GM18861 (cell line): ENCODE measurements around the gene FRA10AC1.

Experiments
- ATAC-seq: cut with Tn5 transposase; IDR thresholded peaks from one replicate; pipeline ENCODE4 v1.9.1; 2021; ENCODE audit not compliant: unreplicated experiment

The FRA10AC1 gene, protein sequence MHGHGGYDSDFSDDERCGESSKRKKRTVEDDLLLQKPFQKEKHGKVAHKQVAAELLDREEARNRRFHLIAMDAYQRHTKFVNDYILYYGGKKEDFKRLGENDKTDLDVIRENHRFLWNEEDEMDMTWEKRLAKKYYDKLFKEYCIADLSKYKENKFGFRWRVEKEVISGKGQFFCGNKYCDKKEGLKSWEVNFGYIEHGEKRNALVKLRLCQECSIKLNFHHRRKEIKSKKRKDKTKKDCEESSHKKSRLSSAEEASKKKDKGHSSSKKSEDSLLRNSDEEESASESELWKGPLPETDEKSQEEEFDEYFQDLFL

DNA sequence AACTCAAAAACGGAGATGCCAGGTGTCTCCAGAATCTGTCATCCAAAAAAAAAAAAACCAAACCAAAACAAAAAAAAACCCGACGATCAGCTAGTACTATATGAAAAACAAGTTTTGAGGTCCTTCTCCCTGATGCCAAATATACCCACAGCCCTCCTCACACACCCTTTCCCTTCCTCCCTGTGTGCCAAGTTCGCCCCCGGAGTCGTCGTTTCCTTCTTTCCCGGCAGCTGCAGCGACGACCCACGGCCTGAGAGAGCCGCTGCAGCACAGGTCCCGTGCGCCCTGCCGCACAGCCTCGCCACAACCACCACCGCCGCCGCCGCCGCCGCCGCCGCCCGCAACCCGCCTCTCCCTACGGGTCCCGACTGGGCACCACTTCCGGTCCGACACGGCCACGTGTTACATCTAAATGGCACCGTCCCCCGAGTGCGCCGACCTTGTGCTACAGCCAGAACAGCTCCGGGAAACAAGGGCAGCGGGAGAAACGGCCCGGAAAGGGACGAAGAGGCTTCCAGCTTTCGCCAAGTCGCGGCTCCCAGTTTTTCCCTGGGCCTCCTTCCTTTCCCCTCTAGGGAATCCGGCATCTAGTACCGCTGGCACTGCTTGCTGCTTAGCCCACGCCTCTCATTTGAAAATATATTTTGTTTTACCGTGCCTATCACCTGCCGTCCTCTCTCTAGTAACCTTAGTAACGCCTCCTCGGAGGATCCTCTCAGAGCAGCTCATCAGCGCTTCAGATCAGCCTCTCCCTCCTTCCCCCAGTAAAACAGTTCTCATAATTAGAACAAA lies at the start of gene FRA10AC1:
TSS of gene FRA10AC1 (minus strand) at position 383 of the 792 bp plus-strand sequence. CDS start 2,486 bp downstream, outside the sequence.
- peak; percentile 49 for ATAC-seq

DNA sequence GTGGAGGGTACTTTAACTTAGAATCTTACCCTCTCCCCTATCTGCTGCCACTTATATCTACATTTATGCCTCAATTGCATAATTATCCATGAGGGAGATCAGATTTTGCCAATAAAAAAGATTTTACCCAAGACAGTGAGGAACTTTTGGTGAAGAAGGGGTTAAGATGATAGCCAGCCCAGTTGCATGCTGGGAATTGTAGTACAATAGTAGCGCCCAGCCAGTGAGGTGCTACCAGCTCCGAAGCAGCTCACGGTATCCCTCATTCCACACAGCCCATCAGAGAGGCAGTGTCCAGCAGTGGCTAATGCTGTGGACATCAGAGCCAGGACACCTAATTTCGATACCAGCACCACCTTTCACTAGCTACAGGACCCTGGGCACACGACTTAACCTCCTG lies 49.4 kb upstream of the FRA10AC1 start:
- ATAC-seq: peak; percentile 46

DNA sequence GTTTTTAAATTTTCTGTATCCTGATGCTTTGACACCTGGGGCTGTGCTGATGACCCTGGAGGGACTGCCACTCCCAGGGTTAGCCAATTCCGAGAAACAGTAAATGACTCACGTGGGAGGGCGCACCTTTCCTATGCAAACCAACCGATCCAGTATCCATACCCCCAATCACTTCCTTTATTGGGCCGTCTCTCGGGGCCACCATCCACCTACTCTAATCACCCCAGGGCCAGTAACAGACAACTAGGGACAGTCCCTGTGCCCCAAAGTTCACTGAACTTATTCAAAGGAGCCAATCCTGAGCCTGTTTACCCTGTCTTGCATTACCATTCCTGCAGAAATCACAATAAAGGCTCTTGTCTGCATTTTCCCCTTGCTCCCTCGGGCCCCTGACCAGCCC lies 48.7 kb upstream of the FRA10AC1 start:
- ATAC-seq: no peak

DNA sequence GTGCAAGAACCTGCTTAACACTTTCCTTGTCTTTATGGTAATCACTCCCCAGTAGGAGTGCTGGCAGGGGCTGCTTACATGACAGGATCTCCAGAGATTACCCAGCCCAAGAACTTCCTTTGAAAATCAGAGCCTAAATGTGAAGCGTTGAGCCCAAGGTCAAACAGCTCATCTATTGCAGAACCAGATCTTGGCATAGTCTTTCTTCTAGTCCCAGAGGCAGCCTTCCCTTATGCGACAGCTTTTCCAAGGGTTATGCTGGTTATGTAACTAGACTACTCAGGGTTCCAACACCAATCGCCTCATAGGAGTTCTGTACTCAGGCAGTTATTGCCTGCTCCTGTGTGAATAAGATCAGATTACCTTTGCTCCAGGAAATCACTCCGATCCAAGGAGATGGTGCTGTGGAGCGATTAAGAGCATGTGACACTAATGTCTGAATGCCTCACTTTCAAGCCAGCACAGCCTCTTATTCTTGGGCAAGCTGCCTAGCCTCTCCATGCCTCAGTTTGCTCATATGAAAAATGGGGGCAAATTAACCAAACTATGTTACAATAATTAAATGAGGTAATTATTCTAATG lies 46.9 kb upstream of the FRA10AC1 start:
- ATAC-seq: no peak

DNA sequence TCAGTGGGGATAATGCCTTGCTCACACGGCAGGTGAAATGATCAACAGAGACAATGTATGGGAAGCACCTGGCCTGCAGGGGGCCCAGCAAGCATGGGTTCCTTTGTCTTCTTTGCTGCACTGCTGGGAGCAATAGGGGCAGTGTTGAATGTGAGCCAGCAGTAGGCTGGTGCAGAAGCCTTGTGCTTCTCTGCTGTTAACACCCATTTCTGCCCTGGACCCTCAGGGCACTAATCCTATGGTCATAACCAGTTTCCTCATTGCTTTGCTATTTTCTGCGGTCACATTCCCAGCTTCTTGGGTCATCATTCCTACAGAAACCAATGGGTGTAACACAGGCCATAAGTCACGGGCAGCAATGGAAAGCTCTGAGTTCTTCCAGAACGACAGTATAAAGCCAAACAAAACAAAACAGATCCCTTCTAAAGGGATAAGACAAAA lies 44.5 kb upstream of the FRA10AC1 start:
- ATAC-seq: no peak

DNA sequence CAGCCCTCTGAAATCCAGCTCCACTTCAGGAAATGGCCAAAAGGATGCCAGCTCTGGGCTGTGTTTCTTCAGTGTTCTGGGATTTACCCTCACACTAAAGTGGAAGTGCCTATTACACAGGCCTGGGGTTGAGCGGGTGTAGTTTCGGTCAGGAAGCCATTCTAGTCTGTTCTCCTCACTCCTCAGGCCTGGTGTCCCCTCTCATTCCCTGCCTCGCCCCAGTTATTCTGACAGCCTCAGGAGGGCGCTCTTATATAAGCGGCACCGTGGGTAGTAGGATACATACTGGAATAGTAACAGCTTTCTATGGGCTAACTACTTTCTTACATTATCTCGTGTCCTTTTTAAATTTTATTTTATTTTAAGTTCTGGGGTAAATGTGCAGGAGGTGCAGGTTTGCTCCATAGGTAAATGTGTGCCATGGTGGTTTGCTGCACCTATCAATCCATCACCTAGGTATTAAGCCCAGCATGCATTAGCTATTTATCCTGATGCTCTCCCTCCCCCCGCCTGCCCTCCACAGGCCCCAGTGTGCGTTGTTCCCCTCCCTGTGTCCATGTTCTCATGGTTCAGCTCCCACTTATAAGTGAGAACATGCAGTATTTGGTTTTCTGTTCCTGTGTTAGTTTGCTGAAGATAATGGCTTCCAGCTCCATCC lies 43.1 kb upstream of the FRA10AC1 start:
- no peak for ATAC-seq

DNA sequence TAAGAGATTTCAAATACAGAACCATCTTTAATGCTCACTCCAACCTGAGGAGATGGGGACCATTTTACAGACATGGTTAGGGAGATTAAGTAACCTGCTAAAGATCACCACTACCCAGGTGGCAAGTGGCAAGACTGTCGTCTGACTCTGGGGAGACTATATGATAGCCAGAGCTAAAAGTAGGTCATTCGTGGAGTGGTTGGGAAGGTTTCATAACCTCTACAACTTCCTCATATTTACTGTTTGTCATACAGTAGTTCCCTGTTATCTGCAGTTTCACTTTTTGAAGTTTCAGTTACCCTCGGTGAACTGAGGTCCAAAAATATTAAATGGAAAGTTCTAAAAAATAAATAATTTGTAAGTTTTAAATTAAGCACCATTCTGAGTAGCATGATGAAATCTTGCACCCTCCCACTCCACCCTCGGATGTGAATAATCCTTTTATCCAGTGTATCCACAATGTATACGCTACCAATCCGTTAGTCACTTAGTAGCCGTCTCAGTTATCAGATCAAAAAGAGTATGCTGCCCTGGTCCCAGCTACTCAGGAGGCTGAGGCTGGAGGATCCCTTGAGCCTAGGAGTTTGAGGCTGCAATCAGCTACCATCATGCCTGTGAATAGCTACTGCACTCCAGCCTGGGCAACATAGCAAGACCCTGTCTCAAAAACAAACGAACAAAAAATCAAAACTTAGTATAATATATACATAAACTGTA lies 40.4 kb upstream of the FRA10AC1 start:
- peak; percentile 95 for ATAC-seq

DNA sequence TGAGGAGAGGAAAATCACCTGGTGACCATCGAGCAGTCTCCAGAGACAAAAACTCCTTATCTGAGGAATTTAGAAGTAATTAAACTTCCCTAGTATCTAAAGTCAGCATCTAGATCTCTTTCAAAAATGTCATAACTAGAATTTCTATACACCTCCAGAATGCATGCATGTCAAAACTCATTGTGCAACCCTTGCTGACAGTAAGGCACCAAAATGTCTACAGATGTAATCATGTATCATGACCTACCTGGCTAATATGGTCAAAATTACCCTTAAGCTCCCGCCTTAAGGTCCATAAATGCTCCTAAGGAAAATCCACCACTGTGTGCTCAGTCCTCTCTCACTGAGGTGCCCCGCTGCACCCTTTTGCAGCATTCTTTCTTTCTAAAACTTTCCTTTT lies 39.0 kb upstream of the FRA10AC1 start:
- no peak for ATAC-seq

DNA sequence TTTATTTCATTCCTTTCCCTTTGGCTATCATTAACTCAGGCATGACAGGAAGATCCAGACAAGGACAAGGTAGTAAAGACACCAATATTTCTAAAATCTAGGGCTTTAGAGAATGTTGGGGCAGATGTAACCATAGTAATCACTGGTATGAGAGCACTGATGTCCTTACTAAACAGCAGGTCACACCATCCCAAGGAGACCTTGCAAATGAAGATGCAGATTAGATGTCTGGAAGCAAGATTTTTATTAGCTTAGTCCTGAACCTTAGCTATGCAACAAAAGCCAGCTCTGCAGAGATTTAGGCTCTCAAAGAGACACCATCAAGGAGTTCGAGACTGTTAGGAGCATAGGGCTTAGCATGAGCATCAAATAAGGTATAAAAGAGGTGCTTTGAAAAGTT lies 23.6 kb upstream of the FRA10AC1 start:
- no peak for ATAC-seq

DNA sequence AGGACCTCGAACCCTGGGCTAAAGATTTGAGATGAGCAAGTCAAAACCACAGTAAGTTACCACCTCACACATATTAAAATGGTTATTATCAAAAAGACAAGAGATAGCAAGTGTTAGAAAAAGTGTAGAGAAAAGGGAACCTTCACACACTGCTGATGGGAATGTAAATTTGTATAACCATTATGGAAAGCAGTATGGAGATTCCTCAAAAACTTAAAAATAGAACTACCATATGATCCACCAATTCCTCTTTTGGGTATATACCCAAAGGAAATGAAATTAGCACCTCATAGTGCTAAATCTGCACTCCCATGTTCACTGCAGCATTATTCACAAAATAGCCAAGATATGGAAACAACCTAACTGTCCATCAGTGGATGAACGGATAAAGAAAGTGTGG lies 20.8 kb upstream of the FRA10AC1 start:
- no peak for ATAC-seq

DNA sequence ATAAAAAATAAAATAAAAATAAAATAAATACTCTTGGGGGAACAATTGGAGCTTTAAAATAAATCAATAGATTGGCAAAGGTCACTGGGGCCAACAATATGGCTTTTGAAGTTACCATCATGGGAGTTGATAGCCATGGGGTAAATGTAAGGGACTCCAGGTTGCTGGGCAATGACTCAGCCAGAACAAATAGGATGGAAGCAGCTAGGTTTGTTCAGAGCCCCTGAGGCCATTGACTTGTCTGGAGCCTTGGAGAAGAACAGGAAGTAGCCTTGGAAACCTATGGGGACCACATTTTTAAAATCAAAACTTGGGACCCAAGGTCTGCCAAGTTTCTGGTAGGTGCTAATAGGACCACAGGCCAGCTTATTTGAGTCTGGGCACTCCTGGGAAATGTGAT lies 20.2 kb upstream of the FRA10AC1 start:
- ATAC-seq: no peak

DNA sequence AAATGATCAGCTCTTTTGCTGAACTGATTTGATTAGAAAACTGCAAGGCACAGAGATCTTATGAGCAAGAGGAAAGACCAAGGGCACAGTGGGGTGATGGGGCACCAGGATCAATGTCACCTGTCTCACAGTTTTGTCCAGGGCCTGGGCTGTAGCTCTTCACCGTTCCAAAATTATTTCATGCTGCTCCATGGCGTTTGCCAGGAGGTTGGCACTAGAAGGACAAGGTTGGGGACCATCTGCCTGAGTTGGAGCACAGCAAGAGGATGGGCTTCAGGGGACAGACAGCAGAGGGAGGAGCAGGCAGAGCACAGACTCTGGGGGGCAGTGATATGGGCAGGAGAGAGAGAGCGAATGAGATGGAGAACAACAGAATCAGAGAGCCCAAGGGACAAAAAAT lies 17.5 kb upstream of the FRA10AC1 start:
- no peak for ATAC-seq

DNA sequence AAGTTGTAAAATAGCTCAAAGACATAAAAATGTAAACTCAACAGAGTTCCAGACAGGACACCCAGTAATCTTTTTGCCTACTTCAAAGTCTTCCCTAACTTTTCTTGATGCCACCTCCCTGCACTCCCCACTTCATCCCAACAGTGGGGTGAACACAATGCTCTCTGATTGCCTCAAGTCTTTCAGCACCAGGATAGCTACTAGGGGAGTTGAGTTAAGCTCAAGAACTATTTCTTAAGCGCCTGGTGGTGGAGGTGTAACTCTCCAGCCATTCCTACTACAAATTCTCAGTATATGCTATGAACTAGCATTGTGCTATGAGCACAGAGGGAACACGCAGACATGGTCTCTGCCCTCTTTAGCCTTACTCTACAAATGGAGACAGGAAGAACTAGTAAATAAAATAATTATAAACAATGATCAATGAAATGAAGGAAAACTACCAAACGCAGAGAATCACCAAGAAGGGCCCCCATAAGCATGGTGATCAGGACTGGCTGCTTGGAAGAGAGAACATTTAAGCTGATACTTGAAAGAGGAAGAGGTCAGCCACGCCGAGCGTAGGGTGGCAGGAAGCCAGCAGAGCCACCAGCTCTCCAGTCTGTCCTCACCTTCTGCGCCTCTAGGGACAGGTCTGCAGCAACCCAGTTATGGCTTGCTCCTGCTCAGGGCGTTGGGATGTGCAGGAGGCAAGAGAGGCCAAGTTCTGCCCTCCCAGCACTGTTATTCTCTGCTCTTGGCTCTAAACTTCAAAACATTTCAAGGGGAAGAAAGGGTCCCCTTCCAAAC lies 16.7 kb upstream of the FRA10AC1 start:
- ATAC-seq: no peak

DNA sequence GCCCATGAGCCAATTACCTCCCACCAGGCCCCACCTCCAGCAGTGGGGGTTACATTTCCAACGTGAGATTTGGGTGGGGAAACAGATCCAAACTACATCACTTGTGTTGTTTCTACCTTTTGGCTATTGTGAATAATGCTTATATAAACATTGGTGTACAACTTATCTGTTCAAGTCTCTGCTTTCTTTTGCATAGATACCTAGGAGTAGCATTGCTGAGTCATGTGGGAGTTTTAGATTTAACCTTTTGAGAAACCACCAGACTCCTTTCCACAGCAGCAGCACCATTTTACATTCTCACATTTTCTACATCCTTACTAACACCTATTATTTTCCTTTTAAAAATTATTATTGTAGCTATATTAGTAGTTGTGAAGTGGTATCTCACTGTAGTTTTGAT lies 14.4 kb upstream of the FRA10AC1 start:
- ATAC-seq: no peak

DNA sequence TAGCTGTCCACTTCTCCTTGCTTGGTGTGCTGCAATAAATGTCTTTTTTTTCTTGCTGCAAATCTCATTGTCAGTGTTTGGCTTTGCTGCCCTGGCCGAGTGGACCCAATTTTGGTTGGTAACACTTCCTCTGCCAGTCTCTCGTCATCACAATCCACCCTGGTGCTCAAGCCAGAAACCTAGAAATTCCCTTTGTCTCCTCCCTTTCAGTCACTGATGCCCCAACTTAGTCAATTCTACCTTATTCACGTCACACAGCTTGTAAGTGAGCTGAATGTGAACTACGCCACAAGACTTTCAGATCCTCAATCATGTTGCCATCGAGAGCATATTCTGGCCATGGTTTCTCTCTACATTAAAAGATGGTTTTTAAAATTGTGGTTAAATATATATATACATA lies 13.0 kb upstream of the FRA10AC1 start:
- ATAC-seq: peak; percentile 89

DNA sequence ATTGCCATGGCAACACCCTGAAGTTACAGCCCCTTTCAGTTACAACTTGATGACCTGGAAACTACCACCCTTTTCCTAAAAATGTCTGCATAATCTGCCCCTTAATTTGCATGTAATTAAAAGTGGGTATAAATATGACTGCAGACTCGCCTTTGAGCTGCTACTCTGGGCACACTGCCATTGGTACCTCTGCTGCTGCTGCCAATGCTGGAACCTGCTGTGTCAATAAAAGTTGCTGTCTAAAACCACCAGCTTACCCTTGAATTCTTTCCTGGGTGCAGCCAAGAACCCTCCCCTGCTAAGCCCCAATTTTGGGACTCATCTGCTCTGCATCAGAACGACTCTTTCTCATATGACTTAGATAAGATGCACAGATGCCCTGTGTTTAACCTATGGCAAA lies 10.2 kb upstream of the FRA10AC1 start:
- no peak for ATAC-seq

DNA sequence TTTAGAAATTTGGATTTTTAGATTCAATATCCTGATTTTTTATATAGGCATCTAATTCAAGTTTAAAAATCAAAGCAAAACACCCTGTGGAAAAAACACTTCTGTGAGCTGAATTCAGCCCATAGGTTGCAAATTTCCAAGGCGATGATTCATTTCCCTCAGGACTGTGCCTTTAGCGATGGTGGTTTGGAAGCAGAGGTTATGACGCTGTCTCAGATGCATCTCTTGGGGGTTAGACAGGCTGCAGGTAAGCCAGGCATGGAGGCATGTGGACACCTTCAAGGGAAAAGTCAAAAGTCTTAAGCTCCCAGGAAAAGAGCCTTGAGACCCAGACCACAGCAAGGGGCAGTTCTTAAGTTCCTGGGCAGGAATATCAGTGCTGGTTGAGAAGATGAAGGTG lies 9.5 kb upstream of the FRA10AC1 start:
- no peak for ATAC-seq

DNA sequence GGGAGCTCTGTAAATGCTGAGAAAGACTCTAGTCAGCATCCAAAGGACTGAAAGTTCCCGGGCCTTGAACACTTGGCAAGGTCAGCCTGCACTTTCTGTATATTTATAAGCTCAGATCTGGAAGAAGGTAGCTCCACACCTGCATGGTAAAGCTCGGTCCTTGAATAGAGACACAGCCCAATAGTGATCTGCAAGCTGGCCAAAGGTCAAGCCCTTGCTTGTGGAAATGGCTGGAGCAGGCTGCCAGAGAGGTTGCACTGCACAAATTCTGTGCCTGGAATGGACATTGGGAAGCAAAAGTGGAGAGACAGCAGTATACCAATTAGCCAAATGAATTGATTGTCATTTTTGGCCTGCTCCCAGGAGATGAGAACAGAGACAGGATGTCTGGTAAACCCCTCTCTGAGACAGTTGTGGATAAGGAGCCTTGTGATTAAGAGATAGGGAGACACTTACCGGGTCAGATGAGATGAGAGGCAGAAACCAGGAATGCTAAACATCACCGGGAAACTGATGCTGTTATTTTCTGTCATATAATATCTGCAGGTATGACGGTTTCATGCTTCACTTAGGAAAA lies 8.0 kb upstream of the FRA10AC1 start:
- ATAC-seq: no peak

DNA sequence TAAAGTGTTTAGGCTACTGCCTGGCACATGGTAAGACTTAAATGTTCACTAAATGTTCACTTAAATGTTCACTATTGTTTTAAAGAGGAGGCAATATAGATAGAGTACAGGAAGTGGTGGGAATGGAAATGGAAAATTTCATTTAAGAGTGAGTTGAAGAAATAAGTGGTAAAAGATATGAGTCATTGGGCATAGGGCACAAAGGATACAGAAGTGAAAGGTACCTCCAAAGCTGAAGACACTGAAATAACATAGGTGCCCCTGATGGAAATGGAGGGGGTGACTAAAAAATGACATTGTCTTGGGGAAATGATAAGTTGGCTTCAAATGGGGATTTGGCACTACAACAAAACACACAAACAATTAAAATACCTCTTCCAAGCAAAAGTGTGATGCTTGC lies 5.2 kb upstream of the FRA10AC1 start:
- no peak for ATAC-seq

DNA sequence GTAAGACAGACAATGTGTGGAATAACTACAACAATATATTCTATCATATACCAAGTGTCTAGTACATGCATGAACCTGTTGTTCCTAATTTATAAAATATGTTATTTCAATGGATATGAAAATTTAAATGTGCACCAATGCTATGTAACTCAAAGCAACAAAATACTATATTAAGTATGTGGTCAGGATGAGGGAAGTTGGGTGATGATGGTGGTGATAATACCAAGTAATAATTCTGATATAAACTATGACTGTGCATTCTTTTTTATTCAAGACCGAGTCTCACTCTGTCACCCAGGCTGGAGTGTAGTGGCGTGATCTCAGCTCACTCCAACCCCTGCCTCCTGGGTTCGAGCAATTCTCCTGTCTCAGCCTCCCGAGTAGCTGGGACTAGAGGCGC lies 2.1 kb upstream of the FRA10AC1 start:
- ATAC-seq: no peak
